GM19328 (cell line): ENCODE results near the gene GPHB5.
"Not testable (repeated sequence)": the region's sequence is repeated elsewhere in the genome, so short reads cannot be mapped to it uniquely, and the experiment has no call there.

ENCODE experiments used
- ATAC-seq: cut with Tn5 transposase; IDR thresholded peaks from one replicate; pipeline ENCODE4 v1.9.1; 2021; ENCODE audit warnings: mild to moderate bottlenecking, moderate library complexity; ENCODE audit not compliant: unreplicated experiment

GPHB5 gene, protein sequence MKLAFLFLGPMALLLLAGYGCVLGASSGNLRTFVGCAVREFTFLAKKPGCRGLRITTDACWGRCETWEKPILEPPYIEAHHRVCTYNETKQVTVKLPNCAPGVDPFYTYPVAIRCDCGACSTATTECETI

DNA sequence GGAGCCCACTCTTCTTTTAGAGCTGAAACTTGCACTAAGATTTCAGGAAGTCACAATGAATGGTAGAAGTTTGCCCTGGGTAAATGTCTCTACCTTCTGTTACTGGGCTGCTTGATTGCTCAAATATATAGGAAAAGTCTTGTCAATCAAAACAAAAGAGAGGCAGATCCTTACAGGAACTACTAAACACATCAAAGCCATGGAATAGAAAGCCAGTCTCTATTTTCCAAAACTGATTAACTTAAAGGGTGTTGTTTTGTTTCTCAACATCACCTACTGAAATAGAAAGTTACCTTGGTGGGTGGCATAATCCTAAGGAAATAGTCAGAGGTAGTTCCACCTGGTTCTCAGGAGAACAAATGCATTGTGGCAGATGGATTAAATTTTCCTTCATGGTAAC is at the start of gene GPHB5:
GPHB5 (minus strand) TSS at position 101 of the 400 bp plus-strand sequence. CDS start 1,086 bp downstream, outside the sequence.
- ATAC-seq = no peak

DNA sequence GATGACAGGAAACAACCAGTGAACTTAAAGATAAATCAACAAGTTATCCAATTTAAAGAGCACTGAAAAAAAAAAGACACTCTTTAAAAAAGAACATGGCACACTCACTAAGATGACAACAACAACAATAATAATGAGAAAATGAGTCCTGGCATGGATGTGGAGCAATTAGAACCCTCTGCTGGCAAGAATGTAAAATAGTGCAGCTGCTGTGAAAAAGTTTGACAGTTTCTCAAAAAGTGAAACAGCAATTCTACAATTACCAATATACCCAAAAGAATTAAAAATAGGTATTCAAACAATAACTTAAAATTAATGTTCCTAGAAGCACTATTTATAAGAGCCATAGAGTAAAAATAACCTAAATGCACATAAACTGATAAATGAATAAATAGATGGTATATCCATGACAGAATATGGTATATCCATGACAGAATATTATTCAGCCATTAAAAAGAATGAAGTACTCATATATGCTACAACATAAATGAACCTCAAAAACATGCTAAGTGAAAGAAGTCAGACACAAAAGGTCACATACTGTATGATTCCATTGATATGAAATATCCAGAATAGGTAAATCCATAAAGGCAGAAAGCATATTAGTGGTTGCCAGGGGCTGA is 49.1 kb upstream of the GPHB5 start:
- no peak for ATAC-seq

DNA sequence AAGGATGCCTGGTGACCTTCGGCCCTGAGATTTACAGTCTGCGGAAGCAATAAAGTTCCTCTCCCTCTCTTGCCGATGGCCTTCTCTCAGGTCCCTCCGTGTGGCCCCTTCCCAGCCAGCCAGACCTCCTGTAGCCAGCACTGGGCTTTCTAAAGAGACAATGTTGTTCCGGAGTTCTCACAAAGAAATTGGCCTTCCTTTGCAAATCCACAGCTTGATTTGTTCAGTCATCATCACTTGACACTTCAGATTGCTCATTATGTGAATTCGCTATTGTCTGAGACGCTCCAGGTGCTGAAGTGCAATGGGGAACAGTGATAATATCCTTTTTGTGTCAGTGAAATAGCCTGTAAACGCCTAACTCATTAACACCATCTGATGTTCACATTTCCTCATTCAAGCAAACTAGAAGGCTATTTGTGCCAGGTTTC is 43.7 kb upstream of the GPHB5 start:
- ATAC-seq = no peak

DNA sequence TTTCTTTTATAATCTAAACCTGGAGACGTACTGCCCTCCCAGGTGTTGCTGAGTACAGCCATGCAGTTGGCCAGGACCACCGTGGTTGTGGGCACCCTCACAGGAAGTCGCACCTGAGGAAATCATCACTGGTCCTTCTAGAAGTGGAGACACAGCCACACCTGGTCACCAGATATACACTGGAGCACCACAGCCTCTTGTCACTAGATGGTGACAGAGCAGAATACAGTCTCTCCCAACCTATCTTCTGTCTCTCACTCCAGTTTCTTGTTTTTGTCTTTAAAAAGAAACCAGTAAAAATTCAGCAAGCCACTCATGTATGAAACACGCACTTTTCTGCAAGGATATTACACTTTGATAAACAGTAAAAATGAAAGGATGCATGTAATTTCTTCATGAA is 43.1 kb upstream of the GPHB5 start:
- no peak for ATAC-seq

DNA sequence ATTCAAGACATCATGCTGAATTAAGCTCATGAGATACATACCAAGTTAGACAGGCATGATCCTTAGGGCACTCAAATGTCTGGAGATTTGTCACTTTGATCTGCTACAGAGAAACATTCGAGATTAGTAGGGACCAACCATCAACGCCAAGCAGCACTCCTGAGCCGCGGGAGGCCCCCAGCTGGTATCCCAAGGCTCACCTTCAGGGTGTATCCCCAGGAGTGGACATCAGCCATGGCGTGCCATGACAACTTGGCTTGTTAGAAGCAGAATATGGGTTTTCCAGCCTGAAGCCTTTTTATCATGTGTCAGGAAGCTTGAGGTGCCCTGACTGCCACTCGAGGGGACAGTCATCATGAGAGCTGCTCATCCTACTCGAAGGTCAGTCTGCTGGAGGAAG is 39.1 kb upstream of the GPHB5 start:
- no peak for ATAC-seq

DNA sequence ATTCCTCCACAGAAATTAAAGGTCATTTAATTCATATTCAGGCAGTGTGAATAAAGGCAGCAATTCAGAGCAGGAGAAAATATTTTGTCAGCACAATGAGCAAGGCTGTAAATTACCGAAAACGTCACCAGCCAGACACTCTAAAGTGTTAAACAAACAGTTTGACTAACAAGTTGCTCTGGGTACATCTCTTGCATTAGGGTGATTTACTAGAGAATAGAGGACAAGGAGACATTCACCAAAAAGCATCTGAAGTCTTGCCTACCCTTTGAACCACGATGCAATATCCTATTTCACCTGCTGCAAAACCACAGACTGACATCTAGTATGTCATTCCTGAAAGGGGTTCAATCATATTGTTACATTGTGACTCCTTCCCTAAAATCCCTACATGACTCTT is 27.1 kb upstream of the GPHB5 start:
- ATAC-seq = no peak

DNA sequence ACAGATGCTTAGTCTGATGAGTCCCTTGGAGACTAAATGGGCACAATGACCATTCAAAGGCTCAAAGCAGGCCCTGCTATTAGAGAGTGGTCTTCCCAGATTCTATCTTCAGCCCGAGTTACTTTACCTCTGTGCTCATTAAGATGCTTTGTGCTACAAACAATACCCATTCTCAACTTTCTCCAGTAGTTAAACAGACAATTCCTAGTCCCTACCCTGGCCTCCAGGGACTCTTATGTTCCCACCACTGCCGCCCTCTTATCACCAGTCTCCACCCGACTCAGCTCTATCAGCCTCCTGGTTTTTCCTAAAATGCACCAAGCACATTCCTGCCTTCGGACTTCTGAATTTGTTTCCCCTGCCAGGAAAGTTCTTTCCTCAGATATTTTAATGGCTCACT is 25.6 kb upstream of the GPHB5 start:
- no peak for ATAC-seq

DNA sequence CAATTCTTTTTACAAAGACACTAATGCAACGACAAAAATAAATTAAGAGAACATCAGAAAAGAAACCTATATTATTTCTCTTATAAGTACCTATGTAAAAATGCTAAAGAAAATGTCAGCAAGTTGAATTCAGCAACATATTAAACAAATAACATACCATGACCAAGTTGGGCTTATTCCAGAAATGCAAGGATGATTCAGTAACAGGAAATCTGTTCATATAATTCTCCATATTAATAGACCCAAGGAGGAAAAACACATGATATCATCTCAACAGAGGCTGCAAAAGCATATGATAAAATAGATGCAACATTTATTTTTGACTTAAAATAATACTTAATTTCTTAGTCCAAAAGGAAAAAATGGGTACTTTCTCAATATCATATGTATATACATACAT is 25.1 kb upstream of the GPHB5 start:
- ATAC-seq = no peak

DNA sequence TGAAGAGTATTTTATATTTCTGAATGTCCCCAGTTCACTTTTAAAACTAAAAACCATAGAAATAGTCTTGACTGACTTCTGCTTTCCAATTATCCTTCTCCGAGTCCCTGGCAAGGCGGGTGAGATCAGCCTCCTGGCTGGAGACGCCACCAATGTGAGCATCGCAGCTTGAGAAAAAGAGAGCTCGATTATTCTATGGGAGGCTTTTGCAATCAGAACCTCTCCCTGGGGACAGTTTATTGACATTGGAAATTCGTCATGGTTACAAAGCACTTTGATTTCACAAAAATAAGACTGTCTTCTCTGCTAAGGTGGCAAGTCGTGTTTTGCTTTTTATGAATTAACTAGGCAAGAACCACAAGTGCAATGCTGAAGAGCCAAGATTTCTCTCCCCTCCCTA is 23.6 kb upstream of the GPHB5 start:
- ATAC-seq = no peak

DNA sequence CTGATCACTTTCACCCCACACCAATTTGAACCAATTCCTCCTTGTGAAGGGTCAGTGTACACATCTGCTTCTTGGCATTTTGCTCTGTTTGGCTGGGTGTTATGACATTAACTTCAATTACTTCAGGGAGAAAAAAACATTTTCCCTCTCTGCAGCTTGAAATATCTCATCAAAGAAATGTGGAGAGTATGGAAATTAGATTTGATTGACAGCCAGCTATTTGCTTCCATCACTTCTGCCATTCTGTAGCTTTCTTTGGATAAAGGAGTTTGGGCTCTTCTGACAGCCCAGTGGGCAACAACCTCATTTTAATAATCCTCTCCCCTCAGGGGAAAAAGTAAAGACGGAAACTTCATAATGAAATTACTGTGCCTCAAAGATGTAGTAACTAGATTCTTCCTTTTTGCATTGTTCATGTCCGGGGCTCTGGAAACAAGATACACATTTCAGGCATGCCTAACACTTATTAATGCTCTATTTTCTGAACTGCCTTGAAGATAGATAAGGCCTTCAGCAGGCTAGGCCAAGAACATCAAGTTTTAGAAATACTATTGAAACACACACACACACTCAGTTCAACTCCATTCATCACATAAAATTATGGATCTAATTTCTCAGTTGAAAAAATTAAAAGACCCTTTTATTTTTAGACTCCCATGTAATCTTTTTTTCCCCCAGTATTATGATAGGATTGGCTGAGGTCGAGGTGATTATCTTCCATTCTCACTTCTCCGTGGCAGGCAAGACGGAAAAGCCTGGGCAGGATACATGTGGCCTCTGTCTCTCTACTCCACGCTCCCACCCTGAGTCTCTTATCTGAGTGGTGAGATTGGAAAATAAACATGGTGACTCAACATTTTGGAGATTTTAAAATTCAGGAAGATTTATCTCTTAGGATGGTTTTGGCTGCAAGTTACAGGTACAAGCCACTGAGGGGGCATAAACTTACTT is 10.3 kb upstream of the GPHB5 start:
- no peak for ATAC-seq

DNA sequence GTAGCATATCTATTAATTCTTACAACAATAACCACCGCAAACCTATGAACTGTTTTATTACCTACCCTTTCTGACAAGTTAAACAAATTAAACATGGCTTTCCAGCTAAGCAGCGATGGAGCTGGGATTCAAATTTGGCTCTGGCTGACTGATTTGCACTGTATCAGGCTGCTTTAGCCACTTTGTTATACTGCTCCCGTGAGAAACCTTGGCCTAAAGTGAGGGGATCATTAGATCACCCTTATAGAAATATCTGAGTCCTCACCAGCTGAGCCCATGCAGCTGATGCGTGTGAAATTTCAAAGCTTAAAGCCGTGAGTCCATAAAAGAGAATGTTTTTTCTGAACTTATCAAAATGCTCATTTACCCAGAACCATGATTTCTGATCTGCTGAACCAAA is 8.1 kb upstream of the GPHB5 start:
- no peak for ATAC-seq

DNA sequence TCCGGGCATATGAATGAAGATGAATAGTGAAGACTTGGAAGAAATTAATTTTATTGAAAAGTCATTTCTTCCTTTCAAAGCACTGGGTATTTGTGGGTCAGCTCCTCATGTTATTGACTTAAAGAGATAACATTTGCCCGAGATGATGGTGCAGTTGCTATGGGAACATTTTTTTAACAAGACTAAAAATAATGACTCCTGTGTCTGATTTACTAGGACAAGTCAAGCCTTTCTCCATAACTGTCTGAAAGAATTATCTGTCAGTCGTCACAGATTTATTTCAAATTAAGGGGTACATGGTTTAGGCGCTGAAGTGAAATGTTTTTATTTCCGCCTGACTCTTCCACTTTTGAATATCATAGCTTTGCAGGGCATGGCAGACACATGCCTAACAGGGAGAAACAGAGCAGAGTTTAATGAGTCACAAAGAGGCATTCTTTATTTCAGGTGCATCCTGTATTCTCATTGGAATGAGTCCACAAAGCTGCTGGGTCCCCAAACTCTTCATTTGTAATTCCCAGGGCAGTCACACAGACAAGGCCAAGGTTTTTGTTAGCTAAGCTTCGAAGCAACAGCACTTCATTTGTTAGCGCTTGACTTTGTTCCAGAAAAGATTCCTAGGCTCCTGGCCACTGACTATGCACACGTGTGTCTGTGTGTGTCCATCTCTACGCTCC is 4.3 kb upstream of the GPHB5 start:
- ATAC-seq = no peak

DNA sequence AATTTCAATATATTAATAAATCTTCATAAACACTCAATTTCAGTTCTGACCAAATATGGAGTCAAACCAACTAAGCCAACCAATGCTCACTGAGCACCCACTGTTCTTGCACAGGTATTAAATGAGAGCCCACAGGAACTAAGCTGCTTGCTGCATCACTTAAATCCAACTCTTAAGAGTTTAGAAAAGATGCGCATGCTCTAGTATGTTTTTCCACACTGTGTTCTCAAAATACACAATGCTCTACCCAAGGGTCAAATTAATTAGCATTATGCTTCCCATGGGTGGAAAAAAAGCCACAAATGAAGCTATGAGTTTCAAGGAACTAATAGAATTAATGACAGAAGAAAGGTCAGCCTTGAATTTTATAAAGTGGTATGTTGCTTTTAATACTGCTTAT is 3.7 kb upstream of the GPHB5 start:
- ATAC-seq = no peak

DNA sequence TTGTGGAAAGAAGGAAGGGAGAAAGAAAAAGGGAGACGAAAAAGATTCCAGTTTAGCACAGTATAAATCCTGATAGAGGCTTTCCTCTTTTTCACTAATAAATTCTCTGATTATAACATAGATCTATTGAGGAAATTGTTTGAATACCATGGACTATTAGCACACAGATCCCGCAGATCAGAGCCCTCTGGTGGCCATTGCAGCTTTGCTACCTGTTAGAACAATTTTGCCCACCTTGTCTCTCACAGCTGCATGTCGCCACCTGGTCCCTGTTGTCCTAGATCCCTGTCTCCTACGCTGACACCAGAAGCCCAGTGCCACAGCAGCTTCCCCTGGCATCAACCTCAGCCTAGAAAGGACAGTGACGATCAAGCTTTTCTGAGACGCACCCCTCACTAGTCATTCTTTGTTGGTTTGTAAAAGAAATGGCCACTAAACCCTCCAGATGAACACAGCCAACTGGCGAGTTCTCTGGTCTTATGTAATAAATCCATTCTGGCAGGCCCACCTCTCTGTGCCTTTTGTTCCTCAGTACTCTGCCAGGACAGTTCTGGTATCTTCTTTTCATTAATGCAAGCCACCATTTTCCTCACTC is 9.9 kb downstream of the GPHB5 start:
- no peak for ATAC-seq

DNA sequence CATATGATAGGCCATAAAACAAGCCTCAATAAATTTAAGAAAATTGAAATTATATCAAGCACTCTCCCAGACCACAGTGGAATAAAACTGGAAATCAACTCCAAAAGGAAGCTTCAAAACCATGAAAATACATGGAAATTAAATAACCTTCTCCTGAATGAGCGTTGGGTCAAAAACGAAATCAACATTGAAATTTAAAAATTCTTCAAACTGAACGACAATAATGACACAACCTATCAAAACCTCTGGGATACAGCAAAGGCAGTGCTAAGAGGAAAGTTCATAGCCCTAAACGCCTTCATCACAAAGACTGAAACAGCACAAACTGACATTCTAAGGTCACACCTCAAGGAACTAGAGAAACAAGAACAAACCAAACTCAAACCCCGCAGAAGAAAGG is 14.3 kb downstream of the GPHB5 start:
- ATAC-seq = not testable (repeated sequence)

DNA sequence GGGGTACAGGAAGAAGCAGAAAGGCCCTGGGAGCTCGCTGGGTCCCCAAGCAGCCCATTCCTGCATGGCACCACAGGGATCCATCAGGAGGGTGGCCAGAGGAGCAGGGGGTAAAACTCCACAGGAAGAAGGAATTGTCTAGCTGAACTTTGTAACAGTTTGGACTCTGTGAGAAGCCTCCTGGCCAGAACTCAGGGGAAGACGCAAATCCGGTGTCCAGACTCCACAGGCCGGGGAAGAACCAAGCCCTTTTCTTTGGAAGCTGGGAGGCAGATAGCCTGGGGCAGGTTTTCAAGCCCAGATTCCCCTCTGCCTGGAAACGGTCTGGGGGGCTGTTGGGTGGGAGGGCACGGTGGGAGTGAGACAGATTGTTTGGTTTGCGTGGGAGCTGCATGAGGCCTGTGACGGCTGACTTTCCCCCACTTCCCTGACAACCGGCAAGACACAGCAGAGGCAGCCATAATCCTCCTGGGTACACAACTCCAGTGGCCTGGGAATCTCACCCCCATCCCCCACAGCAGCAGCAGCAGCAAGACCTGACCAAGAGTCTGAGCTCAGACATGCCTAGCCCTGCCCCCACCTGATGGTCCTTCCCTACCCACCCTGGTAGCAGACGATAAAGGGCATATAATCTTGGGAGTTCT is 16.7 kb downstream of the GPHB5 start:
- no peak for ATAC-seq

DNA sequence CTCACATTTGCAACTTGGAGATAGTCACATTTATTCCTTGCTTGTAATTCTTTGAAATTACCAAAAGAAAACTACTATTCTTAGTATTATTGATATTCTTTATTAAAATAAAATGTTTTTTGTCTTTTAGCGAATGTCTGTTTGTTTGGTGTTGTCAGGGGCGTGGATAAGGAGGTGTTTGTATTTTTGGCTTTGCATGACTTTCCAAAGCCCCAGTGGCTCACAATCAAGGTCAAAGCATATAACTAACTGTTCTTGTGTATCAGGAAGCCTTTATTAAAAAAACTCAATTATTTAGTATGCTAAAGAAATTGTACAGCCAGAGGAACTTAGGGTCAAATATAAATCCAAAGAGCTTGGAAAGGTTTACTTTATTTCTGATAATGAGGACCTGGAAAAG is 17.9 kb downstream of the GPHB5 start:
- ATAC-seq = no peak

DNA sequence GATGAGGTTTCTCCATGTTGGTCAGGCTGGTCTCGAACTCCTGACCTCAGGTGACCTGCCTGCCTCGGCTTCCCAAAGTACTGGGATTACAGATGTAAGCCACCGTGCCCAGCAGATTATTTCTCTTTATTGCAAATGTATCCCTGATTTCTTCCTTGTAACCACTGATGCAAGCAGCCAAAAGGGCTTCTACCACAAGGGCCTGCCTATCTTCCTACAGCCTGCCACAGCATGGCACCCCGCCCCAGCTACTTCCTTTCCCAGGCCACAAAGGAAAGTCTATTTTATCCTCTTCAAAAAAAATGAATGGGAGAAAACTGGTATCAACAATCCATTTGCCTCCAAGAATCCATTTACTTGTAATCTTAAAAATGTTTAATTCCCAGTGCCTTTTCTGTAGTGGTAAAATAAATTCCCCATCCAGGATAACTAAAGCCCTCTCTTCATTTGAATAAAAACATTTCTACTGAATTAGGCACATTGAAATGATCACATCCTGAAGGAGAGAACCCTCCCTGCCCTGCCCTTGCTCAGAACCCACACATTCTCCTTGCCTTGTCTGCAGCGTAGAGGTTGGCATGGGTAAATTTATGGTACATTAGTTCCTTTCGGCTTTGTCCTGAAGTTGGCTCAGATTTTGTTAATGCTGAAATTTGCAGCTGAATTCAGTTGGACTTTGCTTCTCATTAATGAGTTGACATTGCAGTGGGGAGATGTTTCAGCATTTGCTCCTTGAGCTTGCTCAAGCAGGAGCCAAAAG is 19.2 kb downstream of the GPHB5 start:
- ATAC-seq = no peak

DNA sequence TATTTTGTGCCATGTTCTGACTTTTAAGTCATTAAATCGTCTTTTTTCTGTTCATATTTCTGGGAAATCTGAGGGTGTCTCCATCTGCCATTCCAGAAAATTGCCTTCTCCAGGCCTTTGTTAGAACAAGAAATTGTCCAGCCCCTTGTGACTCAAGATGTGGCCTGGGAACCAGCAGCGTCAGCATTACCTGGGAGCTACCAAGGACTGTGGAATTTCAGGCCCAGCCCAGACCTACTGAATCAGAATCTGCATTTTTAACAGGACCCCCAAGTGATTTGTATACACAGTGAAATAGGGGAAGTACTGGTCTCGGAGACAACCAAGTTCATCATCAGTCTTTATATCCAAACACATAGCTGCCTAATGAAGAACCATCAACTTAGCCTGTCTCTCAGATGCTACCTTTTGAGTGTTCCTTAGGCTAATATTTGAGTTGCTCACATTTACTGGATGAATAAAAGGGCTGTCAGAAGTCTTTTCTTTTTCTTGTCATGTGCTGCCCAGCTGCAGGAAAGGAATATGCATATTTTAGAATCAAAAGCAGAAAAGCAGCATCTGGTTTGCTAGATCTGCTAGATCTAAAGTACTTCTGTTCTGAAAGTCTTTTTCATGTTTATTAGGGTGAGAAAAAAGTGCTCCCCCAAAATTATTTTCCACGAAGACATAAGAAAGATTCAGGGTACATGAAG is 21.2 kb downstream of the GPHB5 start:
- no peak for ATAC-seq
